Progenitor cell of endocrine pancreas (in vitro differentiated cells): ENCODE data around the gene KCNAB2. TPM values are rescaled to one million over a fixed set of nuclear protein-coding genes. Genes with fewer than 3 reads are reported as not detected.
"Not testable (repeated sequence)": the region's sequence is repeated elsewhere in the genome, so short reads cannot be mapped to it uniquely, and the experiment has no call there.

Source experiments
- DNase-seq: peaks from one replicate; pipeline ENCODE4 v3.0.0; 2021; ENCODE audit warnings: low spot score; ENCODE audit not compliant: unreplicated experiment
- H3K27ac Mint-ChIP-seq: 2 replicates; pipeline ENCODE4 v1.8.0; 2021; ENCODE audit warnings: mild to moderate bottlenecking, moderate library complexity, mixed read lengths
- H3K27me3 Mint-ChIP-seq: 2 replicates; pipeline ENCODE4 v1.8.0; 2021; ENCODE audit warnings: mixed read lengths
- H3K36me3 Mint-ChIP-seq: 2 replicates; pipeline ENCODE4 v1.8.0; 2022; ENCODE audit warnings: mixed read lengths; ENCODE audit not compliant: insufficient read depth
- H3K4me1 Mint-ChIP-seq: 2 replicates; pipeline ENCODE4 v1.8.0; 2021; ENCODE audit warnings: low read depth, mixed read lengths
- H3K4me3 Mint-ChIP-seq: 2 replicates; pipeline ENCODE4 v1.8.0; 2021; ENCODE audit warnings: low read depth, mild to moderate bottlenecking, moderate library complexity, mixed read lengths
- H3K9me3 Mint-ChIP-seq: 2 replicates; pipeline ENCODE4 v1.8.0; 2021; ENCODE audit warnings: low read depth, mixed read lengths
- total RNA-seq: library from RNA; stranded (reverse); gene quantifications from 2 replicates; pipeline ENCODE4 v1.2.1, GENCODE V29; 2021
- TF ChIP-seq, protein P1 (sequence below): fragments of 200-600 bp; sonication (generic); IDR thresholded peaks from one replicate; pipeline ENCODE4 v1.5.0; 2021; ENCODE audit warnings: antibody characterized with exemption, mild to moderate bottlenecking; ENCODE audit not compliant: unreplicated experiment

Gene KCNAB2
- total RNA-seq, 1 donor from 2014 or later = 6.9 TPM

DNA sequence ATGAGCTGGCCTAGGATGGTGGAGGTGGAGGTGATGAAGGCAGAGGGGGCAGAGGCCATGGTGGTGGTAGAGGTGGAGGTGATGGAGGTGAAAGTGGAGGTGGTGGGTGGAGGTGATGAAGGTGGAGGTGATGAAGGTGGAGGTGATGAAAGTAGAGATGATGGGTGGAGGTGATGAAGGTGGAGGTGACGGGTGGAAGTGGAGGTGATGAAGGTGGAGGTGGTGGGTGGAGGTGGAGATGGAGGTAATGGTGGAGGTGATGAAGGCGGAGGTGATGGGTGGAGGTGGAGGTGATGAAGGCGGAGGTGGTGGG, 33.8 kb upstream of the KCNAB2 start:
- H3K27me3 Mint-ChIP-seq = no peaks in the 10 kb centered on the region
- no peak overlapping the region for H3K27ac Mint-ChIP-seq
- no peaks in the 10 kb centered on the region for H3K36me3 Mint-ChIP-seq
- no peak overlapping the region for H3K4me3 Mint-ChIP-seq
- no peaks in the 10 kb centered on the region for H3K4me1 Mint-ChIP-seq
- no peak for DNase-seq
- TF ChIP-seq, protein P1, sequence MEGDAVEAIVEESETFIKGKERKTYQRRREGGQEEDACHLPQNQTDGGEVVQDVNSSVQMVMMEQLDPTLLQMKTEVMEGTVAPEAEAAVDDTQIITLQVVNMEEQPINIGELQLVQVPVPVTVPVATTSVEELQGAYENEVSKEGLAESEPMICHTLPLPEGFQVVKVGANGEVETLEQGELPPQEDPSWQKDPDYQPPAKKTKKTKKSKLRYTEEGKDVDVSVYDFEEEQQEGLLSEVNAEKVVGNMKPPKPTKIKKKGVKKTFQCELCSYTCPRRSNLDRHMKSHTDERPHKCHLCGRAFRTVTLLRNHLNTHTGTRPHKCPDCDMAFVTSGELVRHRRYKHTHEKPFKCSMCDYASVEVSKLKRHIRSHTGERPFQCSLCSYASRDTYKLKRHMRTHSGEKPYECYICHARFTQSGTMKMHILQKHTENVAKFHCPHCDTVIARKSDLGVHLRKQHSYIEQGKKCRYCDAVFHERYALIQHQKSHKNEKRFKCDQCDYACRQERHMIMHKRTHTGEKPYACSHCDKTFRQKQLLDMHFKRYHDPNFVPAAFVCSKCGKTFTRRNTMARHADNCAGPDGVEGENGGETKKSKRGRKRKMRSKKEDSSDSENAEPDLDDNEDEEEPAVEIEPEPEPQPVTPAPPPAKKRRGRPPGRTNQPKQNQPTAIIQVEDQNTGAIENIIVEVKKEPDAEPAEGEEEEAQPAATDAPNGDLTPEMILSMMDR = no peak
- no peaks in the 10 kb centered on the region for H3K9me3 Mint-ChIP-seq

DNA sequence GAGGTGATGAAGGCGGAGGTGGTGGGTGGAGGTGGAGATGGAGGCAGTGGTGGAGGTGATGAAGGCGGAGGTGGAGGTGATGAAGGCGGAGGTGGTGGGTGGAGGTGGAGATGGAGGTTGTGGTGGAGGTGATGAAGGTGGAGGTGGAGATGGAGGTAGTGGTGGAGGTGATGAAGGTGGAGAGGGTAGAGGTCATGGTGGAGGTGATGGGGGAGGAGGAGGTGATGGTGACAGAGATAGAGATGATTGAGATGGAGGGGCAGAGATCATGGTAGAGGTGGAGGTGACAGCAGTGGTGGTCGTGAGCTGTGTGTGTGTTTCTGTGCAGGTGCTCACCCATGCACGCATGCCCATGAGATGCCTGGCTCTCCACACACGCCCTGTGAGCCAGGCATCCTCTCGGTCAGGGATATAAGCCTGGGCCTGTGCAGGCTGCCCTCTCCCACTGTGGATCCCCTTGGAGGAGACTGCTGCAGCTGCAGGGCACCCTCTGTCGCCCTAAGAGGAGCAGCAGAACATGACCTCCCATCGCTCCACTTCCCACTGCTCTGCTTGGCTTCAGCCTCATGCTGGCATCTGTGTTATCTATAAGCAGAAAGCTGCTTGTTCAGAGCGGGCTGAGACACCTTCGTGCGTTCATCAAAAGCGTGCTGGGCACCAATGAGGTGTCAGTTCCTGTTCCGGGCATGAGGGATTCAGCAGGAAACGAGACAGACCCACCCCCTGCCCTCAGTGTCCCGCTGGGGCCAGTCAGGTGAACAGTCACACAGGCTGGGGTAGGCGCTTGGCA, 33.0 kb upstream of the KCNAB2 start:
- H3K36me3 Mint-ChIP-seq = no peaks in the 10 kb centered on the region
- H3K27ac Mint-ChIP-seq = no peak overlapping the region
- TF ChIP-seq, protein P1 = no peak
- no peaks in the 10 kb centered on the region for H3K9me3 Mint-ChIP-seq
- H3K27me3 Mint-ChIP-seq = no peaks in the 10 kb centered on the region
- no peak overlapping the region for H3K4me3 Mint-ChIP-seq
- DNase-seq = no peak
- H3K4me1 Mint-ChIP-seq = no peaks in the 10 kb centered on the region

DNA sequence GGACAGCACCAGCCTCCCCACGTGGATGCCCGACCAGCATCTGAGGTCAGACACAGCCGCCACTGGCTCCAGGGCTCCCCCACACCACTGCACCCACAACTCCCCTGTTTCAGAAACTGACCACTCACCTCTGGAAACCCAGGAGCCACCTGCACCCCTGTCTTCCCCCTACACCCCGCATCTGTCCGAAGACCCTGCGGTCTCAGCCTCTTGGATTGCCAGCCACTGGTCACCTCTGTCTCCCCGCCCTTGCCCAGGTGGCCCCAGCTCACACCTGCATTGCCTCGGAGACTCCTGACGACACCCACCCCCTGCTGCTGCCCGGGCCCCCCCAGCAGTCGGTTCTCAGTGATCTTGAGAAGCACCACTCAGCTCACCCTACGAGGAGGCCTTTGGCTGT, 32.2 kb upstream of the KCNAB2 start:
- no peaks in the 10 kb centered on the region for H3K27me3 Mint-ChIP-seq
- H3K27ac Mint-ChIP-seq = no peak overlapping the region
- H3K36me3 Mint-ChIP-seq = no peaks in the 10 kb centered on the region
- TF ChIP-seq, protein P1 = no peak
- DNase-seq = no peak
- no peak overlapping the region for H3K4me3 Mint-ChIP-seq
- H3K4me1 Mint-ChIP-seq = no peaks in the 10 kb centered on the region
- no peaks in the 10 kb centered on the region for H3K9me3 Mint-ChIP-seq

DNA sequence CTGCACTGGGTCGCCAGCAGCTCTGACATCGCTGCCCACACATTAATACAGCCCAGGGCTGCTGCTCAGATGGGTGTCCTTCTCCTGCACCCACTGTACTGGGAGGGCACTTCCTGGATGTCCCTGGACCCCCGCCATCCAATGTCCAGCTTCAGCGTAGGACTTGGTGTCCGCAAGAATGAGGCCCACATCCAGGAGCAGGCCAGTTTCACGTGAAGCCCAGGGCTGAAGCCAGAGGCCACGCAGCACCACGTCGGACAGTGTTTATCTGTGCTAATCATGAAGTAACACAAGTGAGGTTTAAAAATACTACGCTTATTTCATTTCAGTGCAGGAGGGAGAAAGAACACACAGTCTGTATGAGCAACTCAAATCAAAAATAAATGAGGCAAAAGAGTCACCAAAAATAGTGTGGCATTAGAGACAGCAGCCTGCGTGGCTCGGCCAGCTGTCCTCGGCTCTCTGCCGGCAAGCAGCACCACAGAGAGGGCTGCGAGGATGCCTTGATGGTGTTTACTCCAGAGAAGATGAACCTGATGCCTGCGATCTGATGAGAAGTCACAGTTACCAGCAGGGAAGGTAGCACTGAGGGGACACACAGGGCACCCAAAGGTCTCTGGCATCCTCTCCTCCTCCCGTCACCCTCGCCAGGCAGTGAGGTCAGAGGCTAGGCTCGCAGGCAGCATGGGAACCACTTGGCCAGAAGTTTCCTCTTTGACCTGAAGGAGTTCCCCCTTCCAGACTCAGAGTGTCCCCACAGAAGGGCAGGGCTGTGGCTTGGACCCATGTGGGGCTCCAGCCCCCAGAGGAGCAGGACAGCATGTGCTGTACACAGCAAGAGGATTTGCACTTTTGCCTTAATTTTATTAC, 31.3 kb upstream of the KCNAB2 start:
- no peaks in the 10 kb centered on the region for H3K4me1 Mint-ChIP-seq
- H3K27me3 Mint-ChIP-seq = no peaks in the 10 kb centered on the region
- TF ChIP-seq, protein P1 = no peak
- H3K27ac Mint-ChIP-seq = no peak overlapping the region
- H3K36me3 Mint-ChIP-seq = no peaks in the 10 kb centered on the region
- DNase-seq = no peak
- H3K9me3 Mint-ChIP-seq = no peaks in the 10 kb centered on the region
- no peak overlapping the region for H3K4me3 Mint-ChIP-seq

DNA sequence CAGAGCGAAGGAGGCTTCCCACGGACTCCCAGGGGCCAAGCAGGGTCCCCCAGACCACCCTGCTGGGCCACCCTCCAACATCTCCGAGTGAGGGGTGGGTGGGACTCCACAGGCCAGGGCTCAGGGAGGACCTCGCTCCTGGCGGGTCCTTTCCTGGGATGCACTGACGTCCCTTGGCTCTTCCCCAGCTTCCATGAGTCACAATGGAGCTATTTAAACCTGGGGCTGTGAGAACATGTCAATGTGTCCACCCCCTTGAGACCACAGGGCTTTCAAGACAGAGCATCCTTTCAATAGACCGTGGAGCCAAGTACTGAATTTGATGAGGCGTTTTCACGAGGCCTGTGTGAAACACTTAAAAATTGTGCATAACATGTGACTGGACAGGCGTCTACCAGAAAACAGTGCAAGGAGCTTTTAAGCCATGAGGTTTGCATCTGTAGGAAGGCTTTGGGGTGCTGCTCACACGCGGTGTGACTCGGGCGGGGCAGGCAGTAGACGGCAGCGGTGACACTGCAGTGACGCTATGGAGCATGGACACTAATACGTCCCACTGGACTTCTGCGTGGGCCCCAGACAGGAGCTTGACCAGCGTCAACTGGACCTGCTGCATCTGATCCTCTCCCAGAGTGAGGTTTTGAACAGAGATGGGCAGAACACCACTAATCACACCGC, 29.4 kb upstream of the KCNAB2 start:
- TF ChIP-seq, protein P1 = no peak
- no peaks in the 10 kb centered on the region for H3K4me1 Mint-ChIP-seq
- H3K27me3 Mint-ChIP-seq = no peaks in the 10 kb centered on the region
- H3K4me3 Mint-ChIP-seq = no peak overlapping the region
- no peaks in the 10 kb centered on the region for H3K36me3 Mint-ChIP-seq
- no peak overlapping the region for H3K27ac Mint-ChIP-seq
- H3K9me3 Mint-ChIP-seq = no peaks in the 10 kb centered on the region
- DNase-seq = no peak

DNA sequence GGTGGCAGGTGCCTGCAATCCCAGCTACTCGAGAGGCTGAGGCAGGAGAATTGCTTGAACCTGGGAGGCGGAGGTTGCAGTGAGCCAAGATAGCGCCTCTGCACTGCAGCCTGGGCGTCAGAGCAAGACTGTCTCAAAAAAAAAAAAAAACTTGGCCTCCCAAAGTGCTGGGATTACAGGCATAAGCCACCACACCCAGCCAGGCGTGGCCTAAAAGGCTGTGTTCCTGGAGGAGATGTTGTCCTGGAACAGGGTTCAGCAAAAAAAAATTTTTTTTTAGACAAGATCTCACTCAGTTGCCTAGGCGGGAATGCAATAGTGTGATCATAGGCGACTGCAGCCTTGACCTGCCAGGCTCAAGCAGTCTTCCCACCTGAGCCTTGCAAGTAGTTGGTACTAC, 28.0 kb upstream of the KCNAB2 start:
- H3K9me3 Mint-ChIP-seq, H3K27ac Mint-ChIP-seq, H3K36me3 Mint-ChIP-seq, H3K4me1 Mint-ChIP-seq, DNase-seq, H3K27me3 Mint-ChIP-seq, H3K4me3 Mint-ChIP-seq: not testable (repeated sequence)
